Iris pigment epithelial cell (primary cell): Measurements from ENCODE around the gene ABHD12.
"Not testable (repeated sequence)": the region's sequence is repeated elsewhere in the genome, so short reads cannot be mapped to it uniquely, and the experiment has no call there.

ENCODE experiments used
- DNase-seq: peaks from one replicate; pipeline ENCODE4 v3.0.0-alpha.2; 2011; ENCODE audit warnings: low read depth

The ABHD12 gene

GRCh38 chr20:25277051-25277801 lies 113.4 kb downstream of the ABHD12 start:
- no peak for DNase-seq

DNA sequence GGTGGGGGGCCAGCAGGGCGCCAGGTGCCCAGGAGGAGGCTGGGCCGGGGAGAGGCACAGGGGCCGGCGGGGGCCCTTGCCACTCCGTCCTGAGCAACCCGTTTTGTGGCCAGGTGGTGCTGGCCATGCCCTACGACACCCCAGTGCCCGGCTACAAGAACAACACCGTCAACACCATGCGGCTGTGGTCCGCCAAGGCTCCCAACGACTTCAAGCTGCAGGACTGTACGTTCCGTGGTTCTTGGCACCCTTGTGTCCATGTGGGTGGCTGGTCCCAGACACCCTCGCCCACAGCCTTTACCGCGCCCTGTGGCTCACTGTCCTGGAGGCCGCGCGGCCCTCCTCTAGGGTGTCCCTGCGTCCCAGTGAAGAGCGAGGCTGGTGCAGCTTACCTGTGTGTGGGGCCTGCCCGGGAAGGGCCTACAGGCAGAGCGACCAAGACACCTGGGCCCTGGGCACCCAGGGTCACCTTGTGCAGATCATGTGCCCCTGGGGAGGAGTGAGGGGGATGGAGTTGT lies 114.0 kb downstream of the ABHD12 start:
- DNase-seq = no peak

- DNase-seq = no peak
Measured at GRCh38 chr20:25275813-25276532, 114.7 kb downstream of the ABHD12 start.

GRCh38 chr20:25274891-25275812 lies 115.5 kb downstream of the ABHD12 start:
- no peak for DNase-seq

- DNase-seq = no peak
Measured at GRCh38 chr20:25274481-25274880, 116.2 kb downstream of the ABHD12 start.

DNA sequence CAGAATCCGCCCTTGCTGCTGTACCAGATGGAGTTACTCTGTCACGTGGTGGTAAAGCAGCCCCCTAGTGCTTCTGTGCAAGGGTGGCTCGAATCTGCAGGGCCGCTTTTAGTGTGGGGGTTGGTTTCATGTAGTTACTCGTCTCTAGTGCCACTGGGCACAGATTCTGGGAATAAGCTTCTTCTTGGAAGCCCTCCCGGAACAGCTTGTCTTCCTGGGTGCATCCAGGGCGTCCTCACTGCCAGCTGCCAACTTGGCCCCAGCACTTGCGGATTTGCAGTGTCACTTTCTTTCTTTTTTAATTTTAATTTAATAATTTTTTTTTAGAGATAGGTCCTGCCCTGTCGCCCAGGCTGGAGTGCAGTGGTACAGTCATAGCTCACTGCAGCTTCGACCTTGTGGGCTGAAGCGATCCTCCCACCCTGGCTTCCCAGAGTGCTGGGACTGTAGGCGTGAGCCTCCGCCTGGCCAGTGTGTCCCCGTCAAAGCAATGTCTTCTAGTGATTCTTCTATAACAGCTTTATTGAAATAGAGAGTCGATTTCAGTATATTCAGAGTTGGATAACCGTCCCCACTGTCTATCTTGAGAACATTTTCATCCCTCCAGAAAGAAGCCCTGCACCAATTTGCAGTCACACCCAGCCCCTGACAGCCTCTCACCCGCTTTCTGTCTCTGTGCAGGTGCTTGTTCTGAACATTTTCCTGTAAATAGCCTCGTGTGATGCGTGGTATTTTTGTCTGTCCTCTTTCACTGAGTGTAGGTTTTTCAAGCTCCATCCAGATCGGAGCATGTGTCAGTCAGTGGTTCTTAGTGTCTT lies 116.9 kb downstream of the ABHD12 start:
- DNase-seq = no peak

GRCh38 chr20:25273046-25273445 lies 117.6 kb downstream of the ABHD12 start:
- no peak for DNase-seq

DNA sequence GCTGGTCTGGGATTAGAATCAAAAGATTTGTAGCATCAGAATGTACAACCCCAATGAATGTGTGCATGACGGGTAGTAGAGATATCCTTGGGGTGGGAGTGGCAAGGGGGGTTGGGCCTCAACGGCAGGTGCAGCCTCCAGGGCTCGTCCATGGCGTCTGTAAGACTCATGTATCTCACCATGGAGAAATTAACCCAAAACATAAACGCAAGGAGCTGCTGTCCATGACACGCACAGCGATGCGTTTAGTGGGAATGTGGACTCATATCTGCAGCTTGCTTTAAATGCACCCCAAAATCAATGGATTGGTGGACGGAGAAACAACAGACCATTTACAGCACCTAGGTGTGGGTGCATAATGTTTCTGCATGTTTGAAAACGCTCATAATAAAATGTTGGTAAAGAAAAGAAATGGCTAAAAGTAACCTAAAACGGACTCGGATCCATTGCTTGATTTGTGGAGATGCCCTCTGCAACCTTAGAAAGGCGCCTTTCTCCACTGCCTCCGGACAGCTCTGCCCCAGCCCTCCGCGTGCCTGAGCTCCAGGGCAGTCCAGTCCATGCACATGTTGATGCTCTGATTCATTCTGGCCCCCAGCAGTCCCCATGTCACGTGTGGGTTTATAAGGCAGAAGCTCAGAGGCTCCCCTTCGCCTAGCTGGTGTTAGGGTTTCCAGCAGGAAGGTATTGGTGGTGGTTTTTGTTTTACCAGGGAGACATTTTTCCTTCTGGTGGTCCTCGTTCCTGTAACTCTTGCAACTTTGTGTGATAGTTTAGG lies 118.2 kb downstream of the ABHD12 start:
- peak; percentile 52 for DNase-seq

GRCh38 chr20:25271486-25272222 lies 119.0 kb downstream of the ABHD12 start:
- DNase-seq = no peak

GRCh38 chr20:25270829-25271251 lies 119.8 kb downstream of the ABHD12 start:
- no peak for DNase-seq

GRCh38 chr20:25269833-25270170 lies 120.8 kb downstream of the ABHD12 start:
- no peak for DNase-seq

DNA sequence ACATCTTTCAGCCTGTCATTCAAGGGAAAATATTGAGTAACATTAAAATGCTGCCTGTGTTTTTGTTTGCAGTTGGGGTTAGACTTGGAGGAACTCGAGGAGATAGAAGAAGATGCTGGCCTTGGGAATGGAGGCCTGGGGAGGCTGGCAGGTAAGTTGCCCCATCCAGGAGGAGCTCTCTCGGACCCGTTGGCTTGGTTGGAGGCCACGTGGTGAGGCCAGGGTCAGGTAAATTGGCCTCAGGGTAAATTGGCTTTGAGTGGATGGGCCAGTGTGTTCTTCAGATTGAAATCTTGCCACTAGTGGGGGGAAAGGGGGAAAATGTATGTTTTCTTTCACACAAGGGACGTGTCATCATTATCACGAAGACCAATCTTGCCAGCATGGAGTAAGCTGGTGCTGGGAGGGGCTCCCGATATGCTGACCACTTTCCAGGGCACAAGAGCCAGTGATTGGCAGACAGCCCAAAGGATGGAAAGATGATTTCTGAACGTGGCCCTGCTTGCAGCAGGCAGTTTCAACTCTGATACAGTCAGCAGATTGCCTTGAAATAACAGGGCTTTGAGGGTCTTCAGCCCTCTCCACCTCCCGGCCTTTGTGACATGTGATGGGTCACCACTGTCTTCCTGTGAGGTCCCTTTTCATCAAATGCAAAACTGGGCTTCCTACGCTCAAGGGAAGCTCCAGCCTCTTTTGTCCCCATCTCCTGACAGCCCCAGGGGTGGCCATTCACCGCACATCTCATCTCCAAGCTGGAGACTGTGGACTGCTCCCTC lies 121.4 kb downstream of the ABHD12 start:
- no peak for DNase-seq

DNA sequence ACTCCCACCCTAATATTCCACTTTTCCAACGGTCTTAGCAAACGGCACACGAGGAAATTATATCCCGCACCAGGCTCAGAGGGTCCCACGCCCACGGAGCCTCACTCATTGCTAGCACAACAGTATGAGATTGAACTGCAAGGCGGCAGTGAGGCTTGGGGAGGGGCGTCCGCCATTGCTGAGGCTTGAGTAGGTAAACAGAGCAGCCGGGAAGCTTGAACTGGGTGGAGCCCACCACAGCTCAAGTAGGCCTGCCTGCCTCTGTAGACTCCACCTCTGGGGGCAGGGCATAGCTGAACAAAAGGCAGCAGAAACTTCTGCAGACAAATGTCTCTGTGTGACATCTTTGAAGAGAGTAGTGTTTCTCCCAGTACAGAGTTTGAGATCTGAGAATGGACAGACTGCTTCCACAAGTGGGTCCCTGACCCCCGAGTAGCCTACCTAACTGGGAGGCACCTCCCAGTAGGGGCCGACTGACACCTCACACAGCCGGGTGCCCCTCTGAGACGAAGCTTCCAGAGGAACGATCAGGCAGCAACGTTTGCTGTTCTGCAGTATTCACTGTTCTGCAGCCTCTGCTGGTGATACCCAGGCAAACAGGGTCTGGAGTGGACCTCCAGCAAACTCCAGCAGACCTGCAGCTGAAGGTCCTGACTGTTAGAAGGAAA lies 129.7 kb downstream of the ABHD12 start:
- not testable (repeated sequence) for DNase-seq

DNA sequence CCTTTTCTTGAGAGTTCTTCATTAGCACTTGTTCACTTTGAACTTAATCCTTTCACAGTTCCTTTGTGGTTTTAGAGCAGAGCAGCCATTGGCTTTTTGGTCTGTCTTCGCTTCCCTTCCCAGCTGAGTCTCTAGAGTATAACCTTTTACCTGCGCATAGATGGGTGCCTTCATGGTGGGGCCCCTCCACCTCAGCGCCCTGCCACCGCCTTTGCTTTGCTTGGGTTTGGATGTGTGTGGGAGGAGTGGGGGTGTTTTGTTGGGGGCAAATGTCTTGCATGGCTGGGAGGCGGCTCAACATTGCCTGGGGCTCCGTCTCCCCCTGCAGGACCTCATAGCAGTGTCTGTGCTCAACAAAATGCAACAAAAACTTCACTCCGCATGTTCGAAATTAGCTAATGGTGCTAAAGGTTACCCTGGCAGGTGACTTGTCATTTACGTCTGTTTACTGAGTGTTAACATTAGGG lies 130.8 kb downstream of the ABHD12 start:
- DNase-seq = no peak

DNA sequence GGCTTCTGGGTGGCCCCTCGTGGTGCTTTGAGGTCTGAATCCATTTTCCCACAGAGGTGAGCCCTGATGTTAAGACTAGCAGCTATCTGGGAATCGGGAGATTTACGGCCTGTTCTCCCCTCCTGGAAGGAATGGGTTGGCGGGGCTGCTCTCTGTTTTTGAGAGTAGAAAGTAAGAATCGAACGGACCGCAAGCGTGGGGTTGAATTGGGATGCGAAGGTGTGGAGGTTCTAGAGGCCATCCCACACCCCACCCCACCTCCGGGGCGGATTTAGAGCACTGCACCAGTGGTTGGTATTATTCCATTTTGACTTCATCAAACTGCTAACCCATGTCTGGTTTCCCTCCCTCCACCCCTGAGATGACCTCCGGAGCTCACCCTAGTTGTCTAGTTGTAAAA lies 131.3 kb downstream of the ABHD12 start:
- DNase-seq = no peak

- no peak for DNase-seq
Measured at GRCh38 chr20:25258828-25259227, 131.8 kb downstream of the ABHD12 start.

DNA sequence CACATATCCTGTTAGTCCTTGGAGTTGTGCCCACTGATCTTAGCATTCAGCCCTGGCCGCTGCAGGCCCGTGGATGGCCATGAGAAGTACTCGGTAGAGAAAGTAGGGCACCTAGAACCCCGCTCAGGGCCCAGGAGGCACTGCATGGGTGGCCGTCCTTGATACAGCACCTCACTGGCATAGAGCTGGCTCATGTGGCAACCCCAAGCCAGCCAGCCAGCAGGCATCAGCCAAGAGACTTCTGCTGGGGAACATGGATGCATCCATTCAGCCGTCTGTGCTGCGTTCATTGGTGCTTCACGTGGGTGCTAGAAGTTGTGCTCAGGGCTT lies 132.2 kb downstream of the ABHD12 start:
- DNase-seq = no peak

GRCh38 chr20:25257756-25258475 lies 132.7 kb downstream of the ABHD12 start:
- DNase-seq = no peak
